Stimulated activated CD4-positive, alpha-beta T cell treated with anti-CD3 and anti-CD28 coated beads, Interleukin-1b, Interleukin-23, amount 100 ng/mL, for 24 hours (primary cell): ENCODE measurements around the gene TRIM34.
A peak's percentile ranks its signal among the peaks of the same experiment; 100 is the strongest.
"Not testable (repeated sequence)": the region's sequence is repeated elsewhere in the genome, so short reads cannot be mapped to it uniquely, and the experiment has no call there.

Experiments
- DNase-seq, 4 experiments: peaks; one replicate each; pipeline ENCODE4 v3.0.0-alpha.2; 2020; ENCODE audit warnings: low read depth in 4 of 4, low spot score in 1 of 4

The TRIM34 gene

DNA sequence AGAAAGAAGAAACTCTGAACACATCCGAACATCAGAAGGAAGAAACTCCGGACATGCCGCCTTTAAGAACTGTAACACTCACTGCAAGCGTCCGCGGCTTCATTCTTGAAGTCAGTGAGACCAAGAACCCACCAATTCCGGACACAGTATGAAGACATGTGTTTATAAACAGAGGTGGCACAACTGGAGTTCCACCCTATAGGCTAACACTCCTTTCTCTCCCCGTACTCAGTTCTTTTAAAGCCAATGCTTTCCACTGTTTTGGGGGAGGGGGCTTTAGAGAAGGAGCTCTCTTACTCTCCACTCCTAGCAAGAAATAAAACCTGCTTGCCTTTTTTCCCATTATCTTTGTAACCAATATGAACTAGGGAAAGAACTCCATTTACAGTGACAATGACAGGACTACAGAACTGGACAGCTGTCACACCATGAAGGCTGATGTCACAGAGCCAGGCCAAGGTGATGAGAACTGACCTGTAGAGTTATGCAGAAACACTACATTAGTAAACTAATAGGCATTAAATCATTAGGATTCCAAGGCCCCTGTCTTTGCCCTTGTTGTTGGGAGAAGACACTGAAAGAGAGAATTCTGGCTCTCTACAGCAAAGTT lies 59.3 kb downstream of the TRIM34 start:
- no peak for DNase-seq

GRCh38 chr11:5684646-5685362 lies 60.0 kb downstream of the TRIM34 start, which contains the start of gene TRIM5:
TSS of gene TRIM5 (minus strand) at chr11:5685074. CDS start at chr11:5680177, 4,897 bp downstream.
- peak; percentile 62 to 68 (median 65) for DNase-seq

DNA sequence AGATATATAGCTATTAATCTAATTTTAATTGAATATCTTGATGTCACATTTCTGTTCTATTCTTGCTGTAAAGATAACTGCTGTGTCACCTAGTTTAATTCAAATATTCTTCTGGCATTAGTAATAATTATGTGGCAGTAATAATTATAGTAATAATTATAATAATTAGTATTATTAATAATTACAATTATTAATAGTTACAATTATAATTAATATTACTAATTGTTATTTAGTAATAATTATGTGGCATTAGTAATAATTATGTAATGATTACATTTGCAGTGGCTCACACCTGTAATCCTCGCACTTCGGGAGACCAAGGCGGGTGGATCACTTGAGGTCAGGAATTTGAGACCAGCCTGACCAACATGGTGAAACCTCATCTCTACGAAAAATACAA lies 61.6 kb downstream of the TRIM34 start:
- no peak for DNase-seq

DNA sequence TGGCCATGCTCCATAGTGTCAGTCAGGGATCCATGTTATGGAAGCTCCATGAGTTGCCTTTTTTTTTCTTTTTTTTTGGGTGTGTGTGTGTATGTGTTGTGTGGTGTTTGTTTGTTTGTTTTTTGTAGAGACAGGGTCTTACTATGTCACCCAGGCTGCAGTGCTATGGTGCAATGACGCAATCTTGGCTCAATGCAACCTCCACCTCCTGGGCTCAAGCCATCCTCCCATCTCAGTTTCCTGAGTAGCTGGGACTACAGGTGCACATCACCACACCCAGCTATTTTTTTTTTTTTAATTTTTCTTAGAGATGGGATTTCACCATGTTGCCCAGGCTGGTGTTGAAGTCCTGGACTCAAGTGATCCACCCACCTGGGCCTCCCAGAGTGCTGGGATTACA lies 63.7 kb downstream of the TRIM34 start:
- DNase-seq: no peak

- peak in 2 of 4 experiments; percentile 22 to 23 for DNase-seq
Measured at GRCh38 chr11:5689551-5689983, 64.8 kb downstream of the TRIM34 start, which contains the start of gene TRIM22. TSS of gene TRIM22 (plus strand) at chr11:5689790. CDS start at chr11:5696233, 6,443 bp downstream.

- DNase-seq: no peak
Measured at GRCh38 chr11:5690216-5690615, 65.4 kb downstream of the TRIM34 start.

DNA sequence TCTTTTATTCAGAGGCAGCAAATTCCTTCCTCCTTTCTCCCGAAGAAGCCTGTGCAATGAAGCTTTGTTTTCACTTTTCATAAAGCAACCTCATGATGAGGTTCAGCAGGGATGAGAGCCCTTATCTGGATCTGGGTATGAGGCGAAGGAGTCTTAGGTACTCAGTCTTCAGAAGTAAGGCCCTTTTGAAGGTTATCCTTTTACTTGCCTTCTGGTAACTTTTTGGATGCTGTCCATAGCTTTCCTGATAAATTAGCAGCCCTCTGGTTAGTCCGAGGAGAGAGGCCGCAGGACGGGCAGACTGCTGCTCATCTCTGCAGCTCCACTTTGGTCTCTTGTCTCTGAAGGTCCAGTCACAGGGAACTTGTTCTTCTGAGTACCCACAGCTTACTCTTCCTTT lies 65.9 kb downstream of the TRIM34 start:
- DNase-seq: no peak

GRCh38 chr11:5691238-5691963 lies 66.6 kb downstream of the TRIM34 start:
- not testable (repeated sequence) for DNase-seq

DNA sequence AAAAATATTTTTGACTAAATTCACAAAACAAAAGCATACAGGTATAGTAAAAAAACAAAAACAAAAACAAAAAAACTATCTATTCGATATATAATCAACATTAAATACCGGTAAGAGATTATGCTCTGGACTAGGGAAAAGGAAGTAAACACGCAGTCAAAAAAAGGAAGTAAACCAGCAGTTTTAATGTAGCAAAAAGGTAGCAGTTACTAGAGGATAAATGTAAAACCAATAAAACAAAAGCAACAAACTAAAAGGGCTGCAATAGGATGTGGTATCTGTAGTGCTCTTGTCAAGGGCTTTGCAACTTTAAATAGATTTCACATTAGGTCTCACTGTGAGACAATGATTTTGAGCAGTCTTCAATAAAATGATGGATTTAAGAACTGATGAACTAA lies 67.2 kb downstream of the TRIM34 start:
- no peak for DNase-seq
